GM18861 (cell line): ENCODE data around the gene CDKN1A.
"Not testable (repeated sequence)": the region's sequence is repeated elsewhere in the genome, so short reads cannot be mapped to it uniquely, and the experiment has no call there.

ENCODE experiments used
- ATAC-seq: cut with Tn5 transposase; IDR thresholded peaks from one replicate; pipeline ENCODE4 v1.9.1; 2021; ENCODE audit not compliant: unreplicated experiment

CDKN1A gene

DNA sequence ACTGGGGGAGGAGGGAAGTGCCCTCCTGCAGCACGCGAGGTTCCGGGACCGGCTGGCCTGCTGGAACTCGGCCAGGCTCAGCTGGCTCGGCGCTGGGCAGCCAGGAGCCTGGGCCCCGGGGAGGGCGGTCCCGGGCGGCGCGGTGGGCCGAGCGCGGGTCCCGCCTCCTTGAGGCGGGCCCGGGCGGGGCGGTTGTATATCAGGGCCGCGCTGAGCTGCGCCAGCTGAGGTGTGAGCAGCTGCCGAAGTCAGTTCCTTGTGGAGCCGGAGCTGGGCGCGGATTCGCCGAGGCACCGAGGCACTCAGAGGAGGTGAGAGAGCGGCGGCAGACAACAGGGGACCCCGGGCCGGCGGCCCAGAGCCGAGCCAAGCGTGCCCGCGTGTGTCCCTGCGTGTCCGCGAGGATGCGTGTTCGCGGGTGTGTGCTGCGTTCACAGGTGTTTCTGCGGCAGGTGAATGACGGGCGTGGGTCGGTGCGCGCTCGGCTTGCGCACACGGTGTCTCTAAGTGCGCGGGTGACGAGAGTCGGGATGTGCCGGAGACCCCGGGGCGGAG, at the start of gene CDKN1A:
TSS of gene CDKN1A (plus strand) at position 227 of the 555 bp plus-strand sequence. CDS start 5,388 bp downstream, outside the sequence.
- peak; percentile 41 for ATAC-seq

GRCh38 chr6:36629784-36630183, 48.7 kb upstream of the CDKN1A start:
- ATAC-seq = no peak

DNA sequence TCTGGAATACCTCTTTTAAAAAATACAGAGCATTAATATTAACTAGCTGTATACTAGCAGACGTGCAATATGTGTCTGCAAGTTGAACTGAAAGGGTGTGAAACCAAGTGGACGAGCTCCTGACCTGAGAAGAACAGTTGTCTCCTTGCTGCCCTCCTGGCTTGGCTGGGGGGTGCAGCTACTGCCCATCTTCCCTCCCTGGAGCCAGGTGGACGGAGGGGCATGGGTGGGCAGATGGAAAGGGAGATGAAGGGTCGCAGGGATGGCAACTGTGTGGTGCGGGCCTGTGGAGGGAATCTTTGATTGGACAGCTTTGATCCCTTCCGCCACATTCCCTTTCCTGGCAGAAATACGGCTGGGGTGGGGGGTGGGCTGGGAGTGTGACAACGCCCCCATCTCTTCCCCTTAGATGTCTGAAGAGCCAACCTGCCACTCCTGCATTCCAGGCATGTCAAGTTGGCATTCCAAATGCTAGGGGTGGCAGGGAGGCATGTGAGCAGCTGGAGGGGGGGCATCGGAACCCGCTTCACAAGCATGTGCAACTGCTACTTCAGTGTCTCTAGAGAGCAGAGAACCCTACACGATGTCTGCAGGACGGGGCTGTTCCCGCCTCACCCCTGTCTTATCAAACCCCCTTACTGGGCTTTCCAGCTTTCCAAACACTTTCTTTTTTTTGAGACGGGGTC, 47.0 kb upstream of the CDKN1A start:
- ATAC-seq = no peak

DNA sequence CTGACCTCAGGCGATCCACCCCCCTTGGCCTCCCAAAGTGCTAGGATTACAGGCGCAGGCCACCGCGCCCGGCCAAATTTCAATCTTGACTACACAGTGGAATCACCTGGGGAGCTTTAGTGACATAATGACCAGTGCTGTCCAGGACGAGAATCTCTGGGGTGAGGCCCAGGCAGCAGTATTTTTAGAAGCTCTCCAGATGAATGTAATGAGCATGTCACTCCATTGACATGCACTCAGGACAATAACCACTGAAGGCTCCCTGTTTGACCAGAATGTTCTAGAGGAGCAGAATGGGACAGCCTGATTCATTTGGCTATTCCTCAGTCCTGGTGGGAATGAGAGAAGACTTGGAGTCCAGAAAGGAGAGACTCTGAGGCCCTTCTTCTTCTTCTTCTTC, 45.1 kb upstream of the CDKN1A start:
- no peak for ATAC-seq

- no peak for ATAC-seq
These were observed 44.6 kb upstream of the CDKN1A start for GRCh38 chr6:36633915-36634314.

DNA sequence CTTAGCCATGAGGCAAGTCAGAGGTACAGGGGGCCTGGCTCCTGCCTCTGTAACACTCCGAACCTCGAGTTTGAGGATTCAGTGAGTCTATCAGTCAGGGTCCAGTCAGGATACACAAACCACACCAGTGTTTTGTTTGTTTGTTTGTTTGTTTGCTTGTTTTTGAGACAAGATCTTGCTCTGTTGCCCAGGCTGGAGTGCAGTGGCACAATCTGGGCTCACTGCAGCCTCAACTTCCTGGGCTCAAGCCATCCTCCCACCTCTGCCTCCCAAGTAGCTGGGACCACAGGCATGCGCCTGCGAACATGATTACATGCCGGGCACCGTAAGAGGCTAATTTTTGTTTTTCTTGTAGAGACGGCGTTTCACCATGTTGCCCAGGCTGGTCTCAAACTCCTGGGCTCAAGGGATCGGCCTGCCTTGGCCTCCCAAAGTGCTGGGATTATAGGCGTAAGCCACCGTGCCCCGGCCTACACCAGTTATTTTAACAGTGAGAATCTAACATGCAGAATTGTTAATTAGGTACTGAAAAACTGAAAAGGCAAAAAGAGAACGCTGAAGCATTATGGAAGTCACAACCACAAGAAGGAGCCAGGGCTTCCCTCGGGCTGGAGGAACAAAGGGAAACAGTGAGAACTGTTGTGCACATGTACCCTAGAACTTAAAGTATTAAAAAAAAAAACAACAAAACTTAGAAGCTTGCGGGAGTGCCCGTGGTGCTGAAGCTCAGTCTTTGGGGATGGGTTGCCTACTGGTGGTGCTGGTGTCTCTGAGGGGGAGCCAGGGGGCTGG, 44.0 kb upstream of the CDKN1A start:
- ATAC-seq = no peak

GRCh38 chr6:36636283-36636682, 42.2 kb upstream of the CDKN1A start:
- ATAC-seq = no peak

DNA sequence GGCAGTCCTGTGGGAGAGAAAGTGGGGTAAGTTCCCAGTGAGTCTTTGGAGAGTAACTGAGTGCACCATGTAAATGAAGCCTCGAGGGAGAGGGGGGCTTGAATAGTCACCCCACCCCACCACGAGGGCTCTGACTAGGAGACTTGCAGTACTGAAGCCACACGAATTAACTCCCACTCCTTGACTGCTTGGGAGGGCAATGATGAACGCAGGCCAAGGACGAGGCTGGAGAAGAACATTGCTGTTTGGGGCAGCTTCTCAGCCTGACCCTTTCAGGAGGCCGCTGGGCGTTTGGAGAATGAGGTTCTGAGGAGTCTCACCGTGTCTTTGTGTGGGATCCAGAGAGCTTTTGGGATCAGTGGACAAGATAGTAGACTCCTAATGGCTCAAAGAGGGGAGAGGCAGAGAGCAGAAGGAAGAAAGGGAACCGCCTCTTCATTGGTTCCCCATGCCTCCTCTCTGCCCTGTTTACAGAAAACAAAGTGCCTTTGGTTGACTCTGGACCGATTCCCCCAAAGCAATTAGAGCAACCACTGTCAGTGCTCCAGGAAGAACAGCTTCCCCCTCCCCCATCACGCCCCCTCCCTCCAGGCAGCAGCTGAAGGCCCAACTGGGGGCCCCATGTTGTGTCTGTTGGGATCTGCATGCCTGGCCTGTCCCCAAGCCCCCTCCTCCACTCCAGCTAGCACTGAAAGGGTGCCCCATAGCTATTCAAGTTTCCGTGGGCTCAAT, 41.7 kb upstream of the CDKN1A start:
- no peak for ATAC-seq

- ATAC-seq = no peak
These were observed 39.9 kb upstream of the CDKN1A start for GRCh38 chr6:36638579-36638978.

DNA sequence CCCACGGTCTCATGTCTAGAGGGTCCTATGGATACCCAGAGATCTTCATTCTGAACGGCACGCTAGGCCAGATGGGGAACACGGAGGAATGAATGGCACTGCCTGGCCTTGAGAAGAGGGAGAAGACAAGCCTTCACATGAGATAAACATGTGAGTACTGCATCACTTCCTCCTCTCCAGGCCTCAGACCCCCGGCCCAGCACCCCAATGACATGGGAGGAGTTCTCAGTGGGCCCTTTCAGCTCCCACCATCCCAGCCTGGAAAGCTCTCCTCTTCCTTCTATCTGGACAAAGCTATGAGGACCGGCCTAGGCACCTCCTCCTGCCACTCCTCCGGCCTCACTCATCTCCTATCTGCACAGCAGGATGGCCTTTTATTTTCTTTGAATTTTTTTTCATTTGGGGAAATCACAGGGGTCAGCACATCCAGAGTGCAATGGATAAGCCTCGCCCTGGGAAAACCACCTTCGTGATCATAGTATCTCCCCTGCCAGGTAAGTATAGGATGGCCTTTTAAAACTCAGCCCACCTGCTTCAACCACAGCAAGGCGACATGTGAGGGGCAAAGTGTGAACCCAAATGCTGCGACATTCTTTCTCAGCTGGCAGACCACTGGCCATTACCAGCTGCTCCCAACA, 39.2 kb upstream of the CDKN1A start:
- ATAC-seq = no peak

- no peak for ATAC-seq
These were observed 37.0 kb upstream of the CDKN1A start for GRCh38 chr6:36641543-36641942.

- ATAC-seq = no peak
These were observed 35.3 kb upstream of the CDKN1A start for GRCh38 chr6:36642913-36643817.

DNA sequence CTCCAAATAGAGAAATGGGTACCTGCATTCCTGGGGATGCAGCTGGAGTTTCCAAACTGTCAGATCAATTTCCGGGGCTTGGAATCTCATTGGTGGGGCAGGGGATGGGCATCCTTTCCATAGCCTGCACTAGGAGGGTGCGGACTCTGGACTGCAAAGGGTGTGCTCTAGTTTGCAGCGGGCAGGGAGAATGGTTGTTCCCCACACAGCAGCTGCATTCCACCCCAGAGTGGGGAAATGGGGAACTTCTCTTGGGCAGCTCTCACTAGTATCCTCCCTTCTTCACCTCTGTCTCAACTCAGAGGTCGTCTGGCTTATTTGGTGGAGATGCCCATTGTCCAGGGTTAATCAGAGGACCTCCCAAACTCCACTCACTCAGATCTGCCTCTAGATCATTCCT, 34.5 kb upstream of the CDKN1A start:
- no peak for ATAC-seq

DNA sequence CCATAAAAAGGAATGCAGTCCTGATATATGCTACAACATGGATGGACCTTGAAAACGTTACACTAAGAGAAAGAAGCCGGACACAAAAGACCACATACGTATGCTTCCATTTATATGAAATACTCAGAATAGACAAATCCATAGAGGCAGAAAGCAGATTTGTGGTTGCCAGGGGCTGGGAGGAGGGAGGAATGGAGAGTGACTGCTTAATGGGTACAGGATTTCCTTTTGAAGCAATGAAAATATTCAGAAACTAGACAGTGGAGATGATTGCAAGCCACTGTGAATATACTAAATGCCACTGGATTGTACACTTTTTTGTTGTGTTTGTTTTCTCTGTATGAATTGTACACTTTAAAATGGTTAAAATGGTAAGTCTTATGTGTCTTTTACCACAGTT, 29.4 kb upstream of the CDKN1A start:
- ATAC-seq = no peak

GRCh38 chr6:36649701-36650484, 28.6 kb upstream of the CDKN1A start:
- no peak for ATAC-seq

- ATAC-seq = peak; percentile 75
These were observed 27.6 kb upstream of the CDKN1A start for GRCh38 chr6:36650848-36651478.

DNA sequence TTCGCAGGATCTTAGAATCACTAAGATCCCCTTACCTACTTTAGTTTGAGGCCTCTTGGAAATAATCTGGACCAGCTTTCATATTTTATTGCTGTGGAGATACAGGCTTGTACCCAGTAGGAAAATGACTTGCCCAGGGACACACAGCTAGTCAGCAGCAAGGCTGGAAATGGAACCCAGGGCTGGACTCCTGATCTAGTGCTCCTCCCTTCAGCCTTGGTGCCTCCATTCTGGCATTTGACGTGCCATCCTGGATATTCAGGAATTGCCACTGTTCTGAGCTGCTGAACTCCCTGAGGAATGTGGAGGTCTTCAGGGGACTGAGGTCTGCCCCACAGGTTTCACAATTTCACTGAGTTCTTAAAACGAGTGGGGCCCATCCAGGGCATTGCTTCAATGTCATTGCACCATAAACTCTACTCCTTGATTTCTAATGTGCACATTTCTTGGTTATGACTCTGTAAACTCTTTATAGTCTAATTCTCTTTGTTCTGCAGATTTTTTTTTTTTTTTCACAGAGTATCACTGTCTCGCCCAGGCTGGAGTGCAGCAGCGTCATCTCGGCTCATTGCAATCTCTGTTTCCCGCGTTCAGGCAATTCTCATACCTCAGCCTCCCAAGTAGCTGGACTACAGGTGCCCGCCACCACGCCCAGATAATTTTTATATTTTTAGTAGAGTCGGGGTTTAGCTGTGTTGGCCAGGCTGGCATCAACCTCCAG, 26.7 kb upstream of the CDKN1A start:
- ATAC-seq = no peak

- not testable (repeated sequence) for ATAC-seq
These were observed 24.0 kb upstream of the CDKN1A start for GRCh38 chr6:36654469-36654868.
